ENCODE measurements around the gene PLCXD1. TPM values are rescaled to one million over a fixed set of nuclear protein-coding genes. Genes with fewer than 3 reads are reported as not detected.
A peak's percentile ranks its signal among the peaks of the same experiment; 100 is the strongest.

Gene PLCXD1
- total RNA-seq, 1 donor from 2014 or later = 34.4 TPM

GRCh38 chrX:332916-333610 is 51.9 kb downstream of the PLCXD1 start:
- Histone ChIP-seq H3K9me3 (no peaks in the 10 kb centered on the region), H3K4me1 (peaks cover 9% of the 10 kb centered on the region), H3K4me3 (no peak overlapping the region), H3K36me3 (no peaks in the 10 kb centered on the region), H3K27ac (no peak overlapping the region), H3K27me3 (peaks cover 12% of the 10 kb centered on the region)
- TF ChIP-seq CTCF (IDR thresholded peaks at IDR 0.05) = no peak
- intact Hi-C loops (cut with DNase I) = no loop called here
- DNase-seq (peak; percentile 61), ATAC-seq (no peak)

GRCh38 chrX:333611-334311 is 52.6 kb downstream of the PLCXD1 start:
- Histone ChIP-seq H3K27ac (no peak overlapping the region), H3K4me1 (peaks cover 9% of the 10 kb centered on the region), H3K4me3 (no peak overlapping the region), H3K27me3 (peaks cover 12% of the 10 kb centered on the region), H3K36me3 (no peaks in the 10 kb centered on the region), H3K9me3 (no peaks in the 10 kb centered on the region)
- DNase-seq (peak; percentile 50), ATAC-seq (no peak)
- TF ChIP-seq CTCF (IDR thresholded peaks at IDR 0.05) = no peak
- intact Hi-C loops (cut with DNase I) = no loop called here

- peak; percentile 58 for DNase-seq
- peaks cover 9% of the 10 kb centered on the region for H3K4me1 ChIP-seq
- H3K27ac ChIP-seq = no peak overlapping the region
- H3K27me3 ChIP-seq = peaks cover 12% of the 10 kb centered on the region
- H3K36me3 ChIP-seq = no peaks in the 10 kb centered on the region
- no peaks in the 10 kb centered on the region for H3K9me3 ChIP-seq
- TF ChIP-seq CTCF (IDR thresholded peaks at IDR 0.05) = no peak
- no peak overlapping the region for H3K4me3 ChIP-seq
- ATAC-seq = no peak
- intact Hi-C loops (cut with DNase I) = no loop called here
Observed at GRCh38 chrX:334331-334891, 53.2 kb downstream of the PLCXD1 start.

- Histone ChIP-seq H3K9me3 (no peaks in the 10 kb centered on the region), H3K4me1 (peaks cover 9% of the 10 kb centered on the region), H3K4me3 (no peak overlapping the region), H3K27me3 (peaks cover 12% of the 10 kb centered on the region), H3K36me3 (no peaks in the 10 kb centered on the region), H3K27ac (no peak overlapping the region)
- no peak for ATAC-seq
- intact Hi-C loops (cut with DNase I) = no loop called here
- TF ChIP-seq CTCF (IDR thresholded peaks at IDR 0.05) = no peak
- DNase-seq = peak; percentile 57
Observed at GRCh38 chrX:334971-335757, 54.0 kb downstream of the PLCXD1 start.

- H3K27ac ChIP-seq = no peak overlapping the region
- no peak for TF ChIP-seq CTCF (IDR thresholded peaks at IDR 0.05)
- ATAC-seq (no peak), DNase-seq (peak; percentile 51)
- H3K4me1 ChIP-seq = peaks cover 9% of the 10 kb centered on the region
- intact Hi-C loops (cut with DNase I) = no loop called here
- no peaks in the 10 kb centered on the region for H3K9me3 ChIP-seq
- no peak overlapping the region for H3K4me3 ChIP-seq
- H3K27me3 ChIP-seq = peaks cover 6% of the 10 kb centered on the region
- H3K36me3 ChIP-seq = no peaks in the 10 kb centered on the region
Observed at GRCh38 chrX:335758-336155, 54.6 kb downstream of the PLCXD1 start.

All from upper lobe of right lung (tissue), 1 donor.